ENCODE measurements around the gene ZRANB3.
"Not testable (repeated sequence)": the region's sequence is repeated elsewhere in the genome, so short reads cannot be mapped to it uniquely, and the experiment has no call there.

ZRANB3 gene

DNA sequence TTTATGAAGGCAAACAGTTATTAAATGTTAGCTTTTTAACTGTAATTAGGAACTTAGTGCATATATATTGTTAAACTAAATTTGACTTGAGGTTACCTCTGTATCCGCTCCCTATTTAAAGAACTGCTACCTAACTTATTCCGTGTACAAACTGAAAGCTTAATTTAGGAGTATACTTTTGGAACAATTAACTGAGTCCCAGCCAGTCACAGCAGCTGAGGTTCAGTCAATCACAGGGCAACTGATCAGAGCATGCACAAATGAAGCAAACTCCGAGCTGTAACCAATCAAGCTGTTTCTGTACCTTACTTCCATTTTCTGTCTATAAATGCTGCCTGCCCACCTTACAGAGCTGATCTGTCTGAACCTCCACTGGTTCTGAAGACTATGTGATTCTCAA lies 417.7 kb downstream of the ZRANB3 start:
- FAIRE-seq (no peak), DNase-seq (ENCODE audit: insufficient read length, low spot score) (no peak)
- no peak for TF ChIP-seq POLR2A (IDR thresholded peaks at IDR 0.05; ENCODE audit: low read depth, low read length)

DNA sequence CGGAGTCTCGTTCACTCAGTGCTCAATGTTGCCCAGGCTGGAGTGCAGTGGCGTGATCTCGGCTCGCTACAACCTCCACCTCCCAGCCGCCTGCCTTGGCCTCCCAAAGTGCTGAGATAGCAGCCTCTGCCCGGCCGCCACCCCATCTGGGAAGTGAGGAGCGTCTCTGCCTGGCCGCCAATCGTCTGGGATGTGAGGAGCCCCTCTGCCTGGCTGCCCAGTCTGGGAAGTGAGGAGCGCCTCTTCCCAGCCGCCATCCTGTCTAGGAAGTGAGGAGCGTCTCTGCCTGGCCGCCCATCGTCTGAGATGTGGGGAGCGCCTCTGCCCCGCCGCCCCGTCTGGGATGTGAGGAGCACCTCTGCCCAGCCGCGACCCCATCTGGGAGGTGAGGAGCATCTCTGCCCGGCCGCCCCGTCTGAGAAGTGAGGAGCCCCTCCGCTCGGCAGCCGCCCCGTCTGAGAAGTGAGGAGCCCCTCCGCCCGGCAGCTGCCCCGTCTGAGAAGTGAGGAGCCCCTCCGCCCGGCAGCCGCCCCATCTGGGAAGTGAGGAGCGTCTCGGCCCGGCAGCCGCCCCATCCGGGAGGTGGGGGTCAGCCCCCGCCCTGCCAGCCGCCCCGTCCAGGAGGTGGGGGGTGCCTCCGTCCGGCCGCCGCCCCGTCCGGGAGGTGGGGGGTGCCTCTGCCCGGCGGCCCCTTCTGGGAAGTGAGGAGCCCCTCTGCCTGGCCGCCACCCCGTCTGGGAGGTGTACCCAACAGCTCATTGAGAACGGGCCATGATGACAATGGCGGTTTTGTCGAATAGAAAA lies 425.3 kb downstream of the ZRANB3 start:
- not testable (repeated sequence) for DNase-seq (ENCODE audit: insufficient read length, low spot score)

GRCh38 chr2:135103843-135104242 lies 427.2 kb downstream of the ZRANB3 start:
- FAIRE-seq = no peak
- no peak for DNase-seq (ENCODE audit: insufficient read length, low spot score)
- no peak for TF ChIP-seq POLR2A (IDR thresholded peaks at IDR 0.05; ENCODE audit: low read depth, low read length)

More for the DNA sequence above, 425.3 kb downstream of the ZRANB3 start:
- not testable (repeated sequence) for FAIRE-seq

DNA sequence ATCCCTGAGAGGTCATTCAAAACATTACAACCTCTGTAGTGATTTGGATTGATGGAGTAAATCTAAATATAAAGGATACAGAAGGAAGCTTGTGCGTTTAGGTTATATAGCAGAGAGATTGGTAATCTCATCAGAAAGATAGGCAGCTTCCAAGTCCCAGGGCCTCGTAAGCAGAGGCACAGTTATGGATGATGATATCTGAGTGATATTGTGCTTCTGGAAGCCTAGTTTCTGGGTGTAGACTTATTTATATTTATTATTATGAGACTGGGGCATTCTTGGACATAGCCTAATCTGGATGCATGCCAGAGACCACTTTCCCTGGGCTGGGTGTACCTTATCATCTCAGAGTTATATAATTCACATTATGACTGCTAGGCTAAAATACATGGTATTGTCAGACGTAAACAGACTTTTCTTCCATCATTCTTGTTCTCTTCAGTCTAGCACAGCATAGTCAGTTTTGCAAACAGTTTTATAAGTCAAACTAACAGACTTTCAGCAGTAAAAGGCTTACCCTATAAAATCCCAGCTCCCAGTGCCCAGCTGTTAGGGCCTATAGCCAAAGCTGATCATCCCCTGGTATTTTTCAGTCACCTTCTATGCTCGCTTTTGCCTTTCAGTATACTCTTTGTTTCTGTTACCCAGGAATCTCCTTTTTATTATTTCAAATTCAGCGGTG lies 431.1 kb downstream of the ZRANB3 start:
- no peak for TF ChIP-seq POLR2A (IDR thresholded peaks at IDR 0.05; ENCODE audit: low read depth, low read length)
- no peak for DNase-seq (ENCODE audit: insufficient read length, low spot score)
- no peak for FAIRE-seq

DNA sequence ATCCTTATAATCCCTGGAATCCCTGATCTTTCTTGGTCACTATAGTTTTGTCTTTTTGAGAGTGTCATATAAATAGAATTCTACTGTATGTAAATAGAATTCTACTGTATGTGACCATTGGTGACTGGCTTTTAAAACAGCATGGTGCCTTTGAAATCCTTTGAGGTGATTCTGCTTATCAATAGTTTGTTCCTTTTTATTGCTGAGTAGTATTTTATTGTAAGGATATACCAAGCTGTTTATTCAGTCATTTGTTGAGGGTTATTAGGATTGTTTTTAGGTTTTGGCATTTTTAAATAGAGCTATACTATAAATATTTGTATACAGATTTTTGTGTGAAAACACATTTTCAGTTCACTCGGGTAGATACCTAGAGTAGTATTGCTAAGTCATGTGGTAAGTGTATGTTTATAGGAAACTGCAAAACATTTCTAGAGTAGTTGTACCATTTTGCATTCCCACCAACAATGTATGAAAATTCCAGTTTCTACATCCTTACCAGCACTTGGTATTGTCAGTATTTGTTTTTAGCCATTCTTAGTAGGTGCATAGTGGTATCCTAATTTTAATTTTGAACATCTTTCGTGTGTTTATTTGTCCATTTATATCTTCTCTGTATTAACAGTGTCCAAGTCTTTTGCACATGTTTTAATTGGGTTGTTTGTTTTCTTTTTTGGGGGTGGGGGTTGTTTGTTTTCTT lies 433.3 kb downstream of the ZRANB3 start:
- no peak for TF ChIP-seq POLR2A (IDR thresholded peaks at IDR 0.05; ENCODE audit: low read depth, low read length)
- FAIRE-seq = no peak
- no peak for DNase-seq (ENCODE audit: insufficient read length, low spot score)

DNA sequence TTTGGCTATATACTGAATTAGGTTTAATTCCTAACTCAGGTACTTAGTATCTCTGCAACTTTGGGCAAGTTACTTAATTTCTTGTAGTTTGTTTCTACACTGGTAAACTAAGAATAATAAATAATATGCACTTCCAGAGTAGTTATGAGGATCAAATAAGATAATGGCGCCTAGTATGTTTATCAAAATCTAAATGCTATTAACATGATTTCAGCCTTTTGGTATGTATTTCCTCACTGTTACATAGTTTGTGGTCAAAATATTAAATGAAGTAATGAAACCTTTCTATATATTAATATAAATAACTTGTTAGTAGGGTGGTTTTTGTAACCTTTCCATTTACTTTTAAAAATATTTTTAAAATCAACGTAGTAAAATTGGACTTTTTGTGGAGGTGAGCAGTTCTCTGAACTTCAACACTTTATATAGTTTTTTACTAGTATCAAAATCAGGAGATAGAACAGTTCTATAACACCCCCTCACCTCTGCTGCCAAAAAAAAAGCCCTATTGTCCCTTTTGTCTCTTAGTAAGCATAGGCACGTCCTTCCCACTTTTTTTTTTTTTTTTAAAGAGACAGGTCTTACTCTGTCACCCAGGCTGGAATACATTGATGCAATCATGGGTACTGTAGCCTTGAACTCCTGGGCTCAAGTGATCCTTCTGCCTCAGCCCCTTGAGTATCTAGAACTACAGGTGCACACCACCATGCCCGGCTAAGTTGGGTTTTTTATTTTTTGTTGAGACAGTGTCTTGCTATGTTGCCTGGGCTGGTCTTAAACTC lies 434.2 kb downstream of the ZRANB3 start:
- no peak for TF ChIP-seq POLR2A (IDR thresholded peaks at IDR 0.05; ENCODE audit: low read depth, low read length)
- DNase-seq (ENCODE audit: insufficient read length, low spot score) = no peak
- FAIRE-seq = no peak

GRCh38 chr2:135095591-135095990 lies 435.4 kb downstream of the ZRANB3 start:
- DNase-seq (ENCODE audit: insufficient read length, low spot score) = no peak
- peak; percentile 6 for FAIRE-seq
- TF ChIP-seq POLR2A (IDR thresholded peaks at IDR 0.05; ENCODE audit: low read depth, low read length) = no peak

GRCh38 chr2:135094508-135094907 lies 436.5 kb downstream of the ZRANB3 start:
- TF ChIP-seq POLR2A (IDR thresholded peaks at IDR 0.05; ENCODE audit: low read depth, low read length) = no peak
- DNase-seq (ENCODE audit: insufficient read length, low spot score) = no peak
- FAIRE-seq = no peak

DNA sequence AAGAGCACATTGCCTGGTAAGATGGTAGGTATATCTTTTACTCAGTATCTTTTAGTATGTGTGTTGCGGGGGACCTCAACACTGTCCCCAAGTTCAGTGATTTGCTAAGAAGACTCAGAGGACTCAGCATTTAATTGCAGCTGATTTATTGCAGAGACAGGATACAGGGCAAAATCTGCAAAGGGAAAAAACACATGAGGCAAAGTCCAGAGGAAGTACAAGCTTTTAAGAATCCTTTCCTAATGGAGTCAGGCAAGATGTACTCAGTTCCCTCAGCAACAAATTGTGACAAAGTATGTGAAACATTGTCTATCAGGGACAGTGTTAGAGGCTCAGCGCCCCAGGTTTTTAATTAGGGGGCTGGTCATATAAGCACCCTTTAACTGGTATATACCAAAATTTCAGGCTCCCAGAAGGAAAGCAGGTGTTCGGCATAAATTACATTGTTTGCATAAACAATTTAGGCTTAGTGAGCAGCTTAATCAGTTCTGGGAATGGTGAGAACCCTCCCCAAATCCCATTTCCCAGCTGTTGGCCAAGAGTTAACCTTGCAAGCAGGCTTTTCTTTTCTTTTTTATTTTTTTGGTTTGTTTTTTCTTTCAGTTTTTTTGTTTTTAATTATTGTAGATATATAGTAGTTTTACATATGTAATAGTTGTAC lies 437.2 kb downstream of the ZRANB3 start:
- TF ChIP-seq POLR2A (IDR thresholded peaks at IDR 0.05; ENCODE audit: low read depth, low read length) = no peak
- DNase-seq (ENCODE audit: insufficient read length, low spot score) (no peak), FAIRE-seq (no peak)

- no peak for DNase-seq (ENCODE audit: insufficient read length, low spot score)
- no peak for FAIRE-seq
- TF ChIP-seq POLR2A (IDR thresholded peaks at IDR 0.05; ENCODE audit: low read depth, low read length) = no peak
Measured at GRCh38 chr2:135093193-135093592, 437.8 kb downstream of the ZRANB3 start.

DNA sequence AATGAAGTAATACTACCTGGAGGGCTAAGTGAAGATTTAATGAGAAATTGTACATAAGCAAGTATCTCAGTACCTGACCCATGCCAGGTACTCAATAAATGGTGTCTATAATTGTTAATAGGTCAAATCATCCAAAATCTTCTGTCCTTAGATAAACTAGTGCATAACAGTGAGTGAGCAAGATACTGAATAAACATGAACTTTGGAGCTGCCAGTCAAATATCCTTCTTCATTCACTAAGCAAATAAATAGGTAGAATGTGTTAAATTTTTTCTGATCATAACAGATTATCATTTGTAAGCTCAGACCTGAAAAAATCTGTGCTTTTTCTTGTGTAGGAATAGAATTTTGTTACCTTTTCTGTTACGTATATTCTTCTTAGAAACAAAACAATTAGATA lies 439.3 kb downstream of the ZRANB3 start:
- FAIRE-seq = no peak
- DNase-seq (ENCODE audit: insufficient read length, low spot score) = no peak
- no peak for TF ChIP-seq POLR2A (IDR thresholded peaks at IDR 0.05; ENCODE audit: low read depth, low read length)

DNA sequence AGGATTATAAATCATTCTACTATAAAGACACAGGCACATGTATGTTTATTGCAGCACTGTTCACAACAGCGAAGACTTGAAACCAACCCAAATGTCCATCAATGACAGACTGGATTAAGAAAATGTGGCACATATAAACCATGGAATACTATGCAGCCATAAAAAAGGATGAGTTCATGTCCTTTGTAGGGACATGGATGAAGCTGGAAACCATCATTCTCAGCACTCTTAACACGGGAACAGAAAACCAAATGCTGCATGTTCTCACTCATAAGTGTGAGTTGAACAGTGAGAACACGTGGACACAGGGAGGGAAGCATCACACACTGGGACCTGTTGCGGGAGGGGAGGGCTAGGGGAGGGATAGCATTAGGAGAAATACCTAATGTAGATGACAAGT lies 441.4 kb downstream of the ZRANB3 start:
- not testable (repeated sequence) for DNase-seq (ENCODE audit: insufficient read length, low spot score); FAIRE-seq

All from H54 (cell line).